SK-N-SH treated with all-trans-retinoic acid at 6 μM for 48 hours (cell line): ENCODE data around the gene MAP7D2.

Experiments
- ZFP3 ChIP-seq: fragments of 250-450 bp; sonication (Bioruptor Pico); IDR thresholded peaks from 2 replicates; pipeline ENCODE4 v1.5.0; 2020; ENCODE audit warnings: mild to moderate bottlenecking, moderate library complexity
- TF ChIP-seq, protein P1 (sequence below): fragments of 250-450 bp; sonication (Bioruptor Pico); IDR thresholded peaks from 2 replicates; pipeline ENCODE4 v1.8.0; 2020; ENCODE audit warnings: mild to moderate bottlenecking, moderate library complexity, borderline replicate concordance

DNA sequence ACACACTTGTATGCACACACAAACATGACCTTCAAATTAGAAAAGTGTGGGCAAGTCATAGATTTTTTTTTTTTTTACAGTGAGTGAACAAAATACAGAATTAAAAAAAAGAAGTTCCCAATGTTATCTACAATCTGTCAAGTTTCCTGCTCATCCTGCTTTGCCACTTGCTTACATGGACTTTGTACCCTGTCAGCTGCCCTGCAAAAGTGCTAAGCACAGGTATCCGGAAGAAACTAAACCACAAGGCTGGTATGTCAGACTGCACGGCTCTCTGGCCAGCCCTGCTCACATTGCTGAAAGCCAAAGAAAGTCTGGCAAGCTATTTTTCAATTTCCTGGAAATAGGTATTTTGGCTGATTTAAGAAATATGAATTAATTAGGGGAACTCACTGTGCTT lies 87.0 kb downstream of the MAP7D2 start:
- TF ChIP-seq ZFP3, result no peak
- TF ChIP-seq, protein P1, sequence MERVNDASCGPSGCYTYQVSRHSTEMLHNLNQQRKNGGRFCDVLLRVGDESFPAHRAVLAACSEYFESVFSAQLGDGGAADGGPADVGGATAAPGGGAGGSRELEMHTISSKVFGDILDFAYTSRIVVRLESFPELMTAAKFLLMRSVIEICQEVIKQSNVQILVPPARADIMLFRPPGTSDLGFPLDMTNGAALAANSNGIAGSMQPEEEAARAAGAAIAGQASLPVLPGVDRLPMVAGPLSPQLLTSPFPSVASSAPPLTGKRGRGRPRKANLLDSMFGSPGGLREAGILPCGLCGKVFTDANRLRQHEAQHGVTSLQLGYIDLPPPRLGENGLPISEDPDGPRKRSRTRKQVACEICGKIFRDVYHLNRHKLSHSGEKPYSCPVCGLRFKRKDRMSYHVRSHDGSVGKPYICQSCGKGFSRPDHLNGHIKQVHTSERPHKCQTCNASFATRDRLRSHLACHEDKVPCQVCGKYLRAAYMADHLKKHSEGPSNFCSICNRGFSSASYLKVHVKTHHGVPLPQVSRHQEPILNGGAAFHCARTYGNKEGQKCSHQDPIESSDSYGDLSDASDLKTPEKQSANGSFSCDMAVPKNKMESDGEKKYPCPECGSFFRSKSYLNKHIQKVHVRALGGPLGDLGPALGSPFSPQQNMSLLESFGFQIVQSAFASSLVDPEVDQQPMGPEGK (CRISPR knock-in tag), result no peak
